OCI-LY1 (cell line): ENCODE data around the gene SIRT5.

Experiments
- H2AFZ ChIP-seq: fragments of 200-600 bp; sonication (generic), shearing (Covaris generic); 2 replicates; pipeline ENCODE4 v1.6.0; 2014; ENCODE audit warnings: antibody characterized with exemption, mild to moderate bottlenecking, low read length
- H3F3A ChIP-seq: fragments of 200-600 bp; sonication (generic), shearing (Covaris generic); 2 replicates; pipeline ENCODE4 v1.6.0; 2014; ENCODE audit warnings: mild to moderate bottlenecking, antibody characterized with exemption, low read length, moderate library complexity; ENCODE audit not compliant: insufficient read depth
- H3K27ac ChIP-seq: fragments of 200-600 bp; sonication (generic); 2 replicates; pipeline ENCODE4 v1.5.1; 2014; ENCODE audit warnings: low read length, mixed run types, mild to moderate bottlenecking, low read depth; ENCODE audit not compliant: poor library complexity, severe bottlenecking
- H3K27me3 ChIP-seq: fragments of 200-600 bp; sonication (generic); 2 replicates; pipeline ENCODE4 v1.6.0; 2014; ENCODE audit warnings: antibody characterized with exemption, mild to moderate bottlenecking, low read length, moderate library complexity; ENCODE audit not compliant: insufficient read depth
- H3K36me3 ChIP-seq: fragments of 200-600 bp; sonication (generic); 2 replicates; pipeline ENCODE4 v1.6.1; 2014; ENCODE audit warnings: mild to moderate bottlenecking, antibody characterized with exemption, low read length, moderate library complexity, mixed read lengths; ENCODE audit not compliant: insufficient read depth
- H3K4me1 ChIP-seq: fragments of 200-600 bp; sonication (generic); 2 replicates; pipeline ENCODE4 v1.5.1; 2014; ENCODE audit warnings: mild to moderate bottlenecking, low read length, moderate library complexity; ENCODE audit not compliant: insufficient read depth, severe bottlenecking
- H3K4me2 ChIP-seq: fragments of 200-600 bp; sonication (generic), shearing (Covaris generic); 2 replicates; pipeline ENCODE4 v1.6.1; 2014; ENCODE audit warnings: low read length
- H3K4me3 ChIP-seq: fragments of 200-600 bp; sonication (generic); 2 replicates; pipeline ENCODE4 v1.5.1; 2014; ENCODE audit warnings: low read length, low read depth, mild to moderate bottlenecking, mixed read lengths; ENCODE audit not compliant: poor library complexity, severe bottlenecking
- H3K79me2 ChIP-seq: fragments of 200-600 bp; shearing (Covaris generic); 2 replicates; pipeline ENCODE4 v1.6.1; 2016; ENCODE audit warnings: mixed run types, low read length, mixed read lengths; ENCODE audit not compliant: insufficient read depth
- H3K9ac ChIP-seq: fragments of 200-600 bp; sonication (generic), shearing (Covaris generic); 2 replicates; pipeline ENCODE4 v1.6.1; 2014; ENCODE audit warnings: mild to moderate bottlenecking, low read length, mixed read lengths
- H3K9me2 ChIP-seq: fragments of 200-600 bp; sonication (generic), shearing (Covaris generic); 2 replicates; pipeline ENCODE4 v1.6.1; 2014; ENCODE audit warnings: low read depth, mild to moderate bottlenecking, low read length, mixed read lengths
- H3K9me3 ChIP-seq: fragments of 200-600 bp; shearing (Covaris generic); 2 replicates; pipeline ENCODE4 v1.6.1; 2014; ENCODE audit warnings: low read length, mixed read lengths
- H4K20me1 ChIP-seq: fragments of 200-600 bp; sonication (generic), shearing (Covaris generic); 2 replicates; pipeline ENCODE4 v1.6.0; 2016; ENCODE audit warnings: mild to moderate bottlenecking, low read length; ENCODE audit not compliant: insufficient read depth
- CTCF ChIP-seq: fragments of 200-600 bp; sonication (generic), shearing (Covaris generic); IDR thresholded peaks from 2 replicates; pipeline ENCODE4 v1.5.1; 2017; ENCODE audit warnings: mild to moderate bottlenecking, antibody characterized with exemption, low read length, moderate library complexity, mixed read lengths
- EZH2 ChIP-seq: fragments of 200-600 bp; sonication (generic), shearing (Covaris generic); IDR thresholded peaks from 2 replicates; pipeline ENCODE4 v1.8.0; 2017; ENCODE audit warnings: borderline replicate concordance, mixed run types, mild to moderate bottlenecking, antibody characterized with exemption, low read length, moderate library complexity, mixed read lengths

The SIRT5 gene

GRCh38 chr6:13554929-13555333 is 19.5 kb upstream of the SIRT5 start:
- no peaks in the 10 kb centered on the region for H3F3A ChIP-seq
- no peaks in the 10 kb centered on the region for H3K9me3 ChIP-seq
- TF ChIP-seq EZH2 (no peak), CTCF (no peak)
- H3K4me2 ChIP-seq = no peak overlapping the region
- no peak overlapping the region for H3K27ac ChIP-seq
- H3K36me3 ChIP-seq = no peaks in the 10 kb centered on the region
- no peak overlapping the region for H2AFZ ChIP-seq
- H3K79me2 ChIP-seq = no peaks in the 10 kb centered on the region
- no peaks in the 10 kb centered on the region for H4K20me1 ChIP-seq
- H3K9me2 ChIP-seq = no peaks in the 10 kb centered on the region
- no peak overlapping the region for H3K9ac ChIP-seq
- no peak overlapping the region for H3K4me3 ChIP-seq
- no peaks in the 10 kb centered on the region for H3K27me3 ChIP-seq
- peaks cover 1% of the 10 kb centered on the region for H3K4me1 ChIP-seq

DNA sequence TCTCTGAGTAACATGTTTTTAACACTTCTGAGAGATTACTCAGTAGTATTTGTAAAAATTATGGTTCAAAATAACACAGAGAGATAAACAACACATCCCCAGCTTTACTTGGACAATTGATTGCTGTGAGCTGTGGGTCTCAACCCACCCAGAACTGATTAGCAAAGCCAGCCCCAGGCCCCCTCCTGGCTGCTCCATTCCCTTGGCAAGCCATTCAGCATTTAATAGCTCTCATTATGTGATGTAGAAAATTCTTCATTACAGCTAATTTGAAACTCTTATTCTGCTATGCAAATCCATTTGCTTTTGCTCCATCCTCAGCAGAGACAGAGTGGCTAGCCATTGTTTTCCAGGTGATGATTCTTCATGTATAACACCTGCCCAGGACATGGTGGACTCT is 16.6 kb upstream of the SIRT5 start:
- Histone ChIP-seq H3K4me1 (peaks cover 5% of the 10 kb centered on the region), H3K9me2 (no peaks in the 10 kb centered on the region), H3K4me2 (no peak overlapping the region), H4K20me1 (no peaks in the 10 kb centered on the region), H2AFZ (no peak overlapping the region), H3F3A (no peaks in the 10 kb centered on the region), H3K9me3 (no peaks in the 10 kb centered on the region), H3K9ac (no peak overlapping the region), H3K27me3 (no peaks in the 10 kb centered on the region), H3K27ac (no peak overlapping the region), H3K79me2 (no peaks in the 10 kb centered on the region), H3K36me3 (no peaks in the 10 kb centered on the region), H3K4me3 (no peak overlapping the region)
- TF ChIP-seq CTCF (no peak), EZH2 (no peak)

DNA sequence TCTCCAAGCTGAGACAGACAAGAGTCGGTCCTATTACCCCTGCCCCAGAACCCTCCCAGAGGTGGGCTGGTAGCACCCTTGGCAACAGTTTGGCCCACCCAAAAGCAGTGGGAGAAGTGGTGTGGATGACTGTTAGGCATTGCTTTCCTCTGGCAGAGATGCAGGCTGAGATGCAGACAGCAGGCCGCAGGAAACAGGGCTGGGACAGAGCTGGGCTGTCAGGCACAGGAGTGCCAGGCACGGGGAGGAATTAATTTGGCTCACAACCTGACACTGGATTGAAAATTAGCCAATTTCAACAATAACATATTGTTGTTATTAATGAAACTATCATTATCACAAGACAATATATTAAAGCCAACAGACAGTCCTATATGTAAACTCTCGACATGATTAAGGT is 15.7 kb upstream of the SIRT5 start:
- Histone ChIP-seq H3K79me2 (no peaks in the 10 kb centered on the region), H3K27me3 (no peaks in the 10 kb centered on the region), H3K9me2 (no peaks in the 10 kb centered on the region), H3F3A (no peaks in the 10 kb centered on the region), H3K4me3 (no peak overlapping the region), H3K36me3 (no peaks in the 10 kb centered on the region), H2AFZ (no peak overlapping the region), H3K9ac (no peak overlapping the region), H3K9me3 (no peaks in the 10 kb centered on the region), H3K4me1 (peaks cover 5% of the 10 kb centered on the region), H3K4me2 (no peak overlapping the region), H4K20me1 (no peaks in the 10 kb centered on the region), H3K27ac (no peak overlapping the region)
- TF ChIP-seq EZH2 (no peak), CTCF (no peak)
